H9 (cell line): ENCODE results near the gene KCNH1. TPM values are rescaled to one million over a fixed set of nuclear protein-coding genes. Genes with fewer than 3 reads are reported as not detected.

Experiments used
- DNase-seq: peaks from one replicate; pipeline ENCODE4 v3.0.0-alpha.2; 2017
- H2AFZ ChIP-seq: one replicate; pipeline ENCODE4 v1.6.1; 2013; ENCODE audit warnings: mild to moderate bottlenecking, low read length, control low read depth, moderate library complexity
- H2AK5ac ChIP-seq: 2 replicates; pipeline ENCODE4 v1.6.1; 2013; ENCODE audit warnings: low read length, control low read depth, mixed read lengths; ENCODE audit not compliant: insufficient read length
- H2BK120ac ChIP-seq: one replicate; pipeline ENCODE4 v1.6.1; 2013; ENCODE audit warnings: low read depth, mild to moderate bottlenecking, low read length, control low read depth, inconsistent platforms; ENCODE audit not compliant: poor library complexity, severe bottlenecking
- H2BK12ac ChIP-seq: 2 replicates; pipeline ENCODE4 v1.6.1; 2013; ENCODE audit warnings: low read length, control low read depth, mixed read lengths, low read depth; ENCODE audit not compliant: insufficient read length
- H2BK15ac ChIP-seq: 2 replicates; pipeline ENCODE4 v1.6.1; 2013; ENCODE audit warnings: low read depth, low read length, control low read depth
- H2BK20ac ChIP-seq: one replicate; pipeline ENCODE4 v1.6.1; 2013; ENCODE audit warnings: low read depth, mild to moderate bottlenecking, low read length, control low read depth, inconsistent platforms; ENCODE audit not compliant: poor library complexity, severe bottlenecking
- H2BK5ac ChIP-seq: 2 replicates; pipeline ENCODE4 v1.6.1; 2013; ENCODE audit warnings: low read length, control low read depth, mixed read lengths; ENCODE audit not compliant: insufficient read length
- H3K14ac ChIP-seq: 2 replicates; pipeline ENCODE4 v1.6.1; 2013; ENCODE audit warnings: low read length, control low read depth; ENCODE audit not compliant: insufficient read depth
- H3K18ac ChIP-seq: 2 replicates; pipeline ENCODE4 v1.6.1; 2013; ENCODE audit warnings: low read depth, mild to moderate bottlenecking, mixed read lengths, low read length, control low read depth; ENCODE audit not compliant: insufficient read length
- H3K23ac ChIP-seq: 2 replicates; pipeline ENCODE4 v1.6.1; 2013; ENCODE audit warnings: low read length, control low read depth, mixed read lengths, low read depth; ENCODE audit not compliant: insufficient read length
- H3K23me2 ChIP-seq: 2 replicates; pipeline ENCODE4 v1.6.1; 2013; ENCODE audit warnings: low read depth, mild to moderate bottlenecking, mixed read lengths, low read length, control low read depth; ENCODE audit not compliant: insufficient read length, poor library complexity, severe bottlenecking
- H3K27ac ChIP-seq: 2 replicates; pipeline ENCODE4 v1.5.1; 2013; ENCODE audit warnings: low read length, control low read depth, mixed read lengths, low read depth; ENCODE audit not compliant: insufficient read length
- H3K27me3 ChIP-seq: 2 replicates; pipeline ENCODE4 v1.6.1; 2013; ENCODE audit warnings: low read length, control low read depth, inconsistent platforms; ENCODE audit not compliant: insufficient read depth
- H3K4ac ChIP-seq: 2 replicates; pipeline ENCODE4 v1.6.1; 2013; ENCODE audit warnings: low read depth, mild to moderate bottlenecking, control low read depth, inconsistent platforms, low read length, moderate library complexity
- H3K4me1 ChIP-seq: 2 replicates; pipeline ENCODE4 v1.6.1; 2013; ENCODE audit warnings: low read length, control low read depth, inconsistent platforms; ENCODE audit not compliant: insufficient read depth
- H3K4me2 ChIP-seq: 2 replicates; pipeline ENCODE4 v1.6.1; 2013; ENCODE audit warnings: low read length, control low read depth, mixed read lengths; ENCODE audit not compliant: insufficient read length, insufficient read depth
- H3K56ac ChIP-seq: 2 replicates; pipeline ENCODE4 v1.6.1; 2013; ENCODE audit warnings: low read depth, mild to moderate bottlenecking, mixed read lengths, low read length, control low read depth; ENCODE audit not compliant: insufficient read length
- H3K79me1 ChIP-seq: 2 replicates; pipeline ENCODE4 v1.6.1; 2013; ENCODE audit warnings: low read depth, mild to moderate bottlenecking, moderate library complexity, low read length, control low read depth, inconsistent platforms; ENCODE audit not compliant: insufficient read depth, poor library complexity, severe bottlenecking
- H3K79me2 ChIP-seq: 2 replicates; pipeline ENCODE4 v1.6.1; 2013; ENCODE audit warnings: low read length, control low read depth, inconsistent platforms; ENCODE audit not compliant: insufficient read depth
- H3K9ac ChIP-seq: 2 replicates; pipeline ENCODE4 v1.6.1; 2013; ENCODE audit warnings: low read length, control low read depth, mixed read lengths; ENCODE audit not compliant: insufficient read length; ENCODE audit errors: extremely low read depth
- H3K9me3 ChIP-seq: one replicate; pipeline ENCODE4 v1.6.1; 2013; ENCODE audit warnings: low read depth, low read length, inconsistent platforms; ENCODE audit not compliant: control insufficient read depth
- H3T11ph ChIP-seq: one replicate; pipeline ENCODE4 v1.6.1; 2013; ENCODE audit warnings: mild to moderate bottlenecking, low read length, control low read depth, inconsistent platforms
- H4K20me1 ChIP-seq: one replicate; pipeline ENCODE4 v1.6.1; 2013; ENCODE audit not compliant: control insufficient read depth, insufficient read length, insufficient read depth
- H4K5ac ChIP-seq: 2 replicates; pipeline ENCODE4 v1.6.1; 2013; ENCODE audit warnings: low read depth, mild to moderate bottlenecking, mixed read lengths, low read length, control low read depth; ENCODE audit not compliant: insufficient read length
- H4K8ac ChIP-seq: replicated peaks from 2 replicates; pipeline ENCODE4 v1.6.1; 2013; ENCODE audit warnings: low read length, control low read depth, mixed read lengths, low read depth; ENCODE audit not compliant: insufficient read length
- H4K91ac ChIP-seq: 2 replicates; pipeline ENCODE4 v1.6.1; 2013; ENCODE audit warnings: low read depth, mild to moderate bottlenecking, moderate library complexity, mixed read lengths, low read length, control low read depth; ENCODE audit not compliant: insufficient read length
- H3K27ac Mint-ChIP-seq, 3 experiments: 2 replicates in 2 of 3; 3 replicates in 1 of 3; pipeline ENCODE4 v1.8.0; 2020 to 2021; ENCODE audit warnings: mixed read lengths in 3 of 3, mild to moderate bottlenecking in 1 of 3, moderate library complexity in 1 of 3
- H3K27me3 Mint-ChIP-seq: 2 replicates; pipeline ENCODE4 v1.8.0; 2021; ENCODE audit warnings: low read depth, mild to moderate bottlenecking, moderate library complexity, mixed read lengths
- H3K36me3 Mint-ChIP-seq, 3 experiments: 2 replicates in 2 of 3; 3 replicates in 1 of 3; pipeline ENCODE4 v1.8.0; 2020 to 2021; ENCODE audit warnings: low read depth in 3 of 3, mixed read lengths in 3 of 3; ENCODE audit not compliant: insufficient read depth in 1 of 3
- H3K4me1 Mint-ChIP-seq, 2 experiments: 2 replicates each; pipeline ENCODE4 v1.8.0; 2020; ENCODE audit warnings: mixed read lengths in 2 of 2
- H3K4me3 Mint-ChIP-seq, 2 experiments: 2 replicates in 1 of 2; 3 replicates in 1 of 2; pipeline ENCODE4 v1.8.0; 2020 to 2021; ENCODE audit warnings: mild to moderate bottlenecking in 2 of 2, mixed read lengths in 2 of 2, moderate library complexity in 1 of 2
- H3K9me3 Mint-ChIP-seq, 2 experiments: 2 replicates in 1 of 2; 3 replicates in 1 of 2; pipeline ENCODE4 v1.8.0; 2020; ENCODE audit warnings: mild to moderate bottlenecking in 2 of 2, mixed read lengths in 2 of 2, moderate library complexity in 1 of 2
- CTCF ChIP-seq: fragments of 200-600 bp; sonication (generic); conservative IDR thresholded peaks from 3 replicates; pipeline ENCODE4 v1.8.0; 2021; ENCODE audit warnings: antibody characterized with exemption, mild to moderate bottlenecking
- WGBS: extraction: QIAGEN DNeasy Blood & Tissue Kit; methylation state at CpG from one replicate; pipeline ENCODE4 v1.1.7; 2013; ENCODE audit warnings: missing lambda C conversion rate, low lambda C conversion rate, mixed read lengths; ENCODE audit not compliant: insufficient read length; ENCODE audit errors: extremely low coverage; 5-methylcytosine and 5-hydroxymethylcytosine counted together
- total RNA-seq: library from RNA; stranded (reverse); gene quantifications from 2 replicates; pipeline ENCODE4 v1.2.1, GENCODE V29; 2021

Gene KCNH1
- total RNA-seq, 1 experiment from 2014 or later, result 0.11 TPM

GRCh38 chr1:210822241-210822640, 311.7 kb downstream of the KCNH1 start:
- Histone ChIP-seq H3K27ac (no peak overlapping the region), H4K91ac (no peak overlapping the region), H4K5ac (no peak overlapping the region), H3K23ac (no peak overlapping the region), H3K79me2 (no peaks in the 10 kb centered on the region), H3K56ac (no peak overlapping the region), H3K18ac (no peak overlapping the region), H3K14ac (no peak overlapping the region), H2AK5ac (no peak overlapping the region), H2BK12ac (no peak overlapping the region), H3K9ac (no peak overlapping the region), H4K20me1 (no peaks in the 10 kb centered on the region), H2AFZ (no peak overlapping the region), H2BK15ac (no peak overlapping the region), H3K9me3 (no peaks in the 10 kb centered on the region), H4K8ac (no peak overlapping the region), H3K23me2 (no peaks in the 10 kb centered on the region), H3K79me1 (no peaks in the 10 kb centered on the region), H3K27me3 (no peaks in the 10 kb centered on the region), H3T11ph (no peak overlapping the region), H2BK120ac (no peak overlapping the region), H2BK5ac (no peak overlapping the region), H3K4ac (no peak overlapping the region), H3K4me1 (no peaks in the 10 kb centered on the region), H3K4me2 (no peak overlapping the region), H2BK20ac (no peak overlapping the region)
- H3K9me3 Mint-ChIP-seq, result no peaks in the 10 kb centered on the region
- no CpG with 5 or more reads among the region's 2 CpGs for WGBS
- peaks cover 3% of the 10 kb centered on the region for H3K27me3 Mint-ChIP-seq
- H3K27ac Mint-ChIP-seq, result no peak overlapping the region
- no peak for TF ChIP-seq CTCF
- H3K36me3 Mint-ChIP-seq, result no peaks in the 10 kb centered on the region
- DNase-seq, result no peak
- no peak overlapping the region for H3K4me3 Mint-ChIP-seq
- H3K4me1 Mint-ChIP-seq, result no peaks in the 10 kb centered on the region
